ENCODE measurements around the gene ZMAT2.
"Not testable (repeated sequence)": the region's sequence is repeated elsewhere in the genome, so short reads cannot be mapped to it uniquely, and the experiment has no call there.

Gene ZMAT2, protein sequence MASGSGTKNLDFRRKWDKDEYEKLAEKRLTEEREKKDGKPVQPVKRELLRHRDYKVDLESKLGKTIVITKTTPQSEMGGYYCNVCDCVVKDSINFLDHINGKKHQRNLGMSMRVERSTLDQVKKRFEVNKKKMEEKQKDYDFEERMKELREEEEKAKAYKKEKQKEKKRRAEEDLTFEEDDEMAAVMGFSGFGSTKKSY

DNA sequence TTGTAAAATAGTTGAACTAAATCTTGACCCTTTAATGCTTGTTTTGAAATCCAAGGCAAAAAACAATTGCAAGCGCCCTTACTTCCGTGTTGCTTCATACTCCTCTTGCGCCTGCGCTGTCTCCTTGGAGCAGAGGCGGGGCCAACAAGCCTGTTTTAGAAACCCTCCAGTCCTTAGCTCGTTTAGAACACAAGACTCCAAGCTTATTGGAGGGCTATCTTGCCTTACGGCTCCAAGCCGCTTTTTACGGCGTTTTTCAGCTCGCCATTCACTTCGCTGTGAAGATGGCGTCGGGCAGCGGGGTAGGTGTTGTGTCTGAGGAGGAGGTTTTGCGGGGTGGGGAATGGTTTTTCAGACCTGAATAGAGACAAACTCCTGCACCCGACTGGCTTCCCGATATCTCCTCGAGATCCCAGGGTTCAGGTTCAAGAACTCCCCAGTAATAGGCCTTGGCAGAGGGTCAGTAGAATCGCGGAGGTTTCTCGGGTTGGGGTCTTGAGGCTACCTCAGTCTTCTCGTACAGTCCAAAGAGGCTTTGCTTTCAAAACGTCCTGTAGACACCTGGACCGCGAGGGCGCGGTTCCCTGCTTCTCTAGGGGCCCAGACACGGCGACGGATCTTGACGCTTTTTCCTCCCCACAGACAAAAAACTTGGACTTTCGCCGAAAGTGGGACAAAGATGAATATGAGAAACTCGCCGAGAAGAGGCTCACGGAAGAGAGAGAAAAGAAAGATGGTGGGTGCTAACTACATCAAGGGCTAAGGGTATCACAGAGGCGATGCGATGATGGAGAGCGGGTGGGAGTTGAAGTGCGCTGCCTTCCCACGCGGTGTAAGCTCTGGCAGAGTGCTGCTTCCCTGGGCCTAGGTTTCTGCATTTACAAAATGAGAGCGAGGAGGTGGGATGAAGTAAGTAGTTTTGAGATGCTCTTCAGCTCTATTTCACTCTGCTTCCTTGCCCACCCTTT is at the start of gene ZMAT2:
TSS of gene ZMAT2 (plus strand) at position 271 of the 968 bp plus-strand sequence. CDS start at position 285, 14 bp downstream.
- DNase-seq: peak; percentile 79

DNA sequence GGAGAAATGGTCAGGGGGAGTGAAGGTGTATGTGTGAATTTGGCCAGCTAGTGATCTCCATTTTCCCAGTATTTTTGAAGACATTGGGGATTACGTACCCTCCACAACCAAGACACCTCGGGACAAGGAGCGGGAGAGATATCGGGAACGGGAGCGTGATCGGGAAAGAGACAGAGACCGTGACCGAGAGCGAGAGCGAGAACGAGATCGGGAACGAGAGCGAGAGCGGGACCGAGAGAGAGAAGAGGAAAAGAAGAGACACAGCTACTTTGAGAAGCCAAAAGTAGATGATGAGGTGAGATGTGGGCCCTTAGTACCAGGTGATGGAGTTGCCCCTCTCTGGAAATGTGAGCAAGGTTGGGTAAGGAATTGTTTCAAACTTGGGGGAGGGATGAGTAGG is 41.4 kb upstream of the ZMAT2 start:
- no peak for DNase-seq

DNA sequence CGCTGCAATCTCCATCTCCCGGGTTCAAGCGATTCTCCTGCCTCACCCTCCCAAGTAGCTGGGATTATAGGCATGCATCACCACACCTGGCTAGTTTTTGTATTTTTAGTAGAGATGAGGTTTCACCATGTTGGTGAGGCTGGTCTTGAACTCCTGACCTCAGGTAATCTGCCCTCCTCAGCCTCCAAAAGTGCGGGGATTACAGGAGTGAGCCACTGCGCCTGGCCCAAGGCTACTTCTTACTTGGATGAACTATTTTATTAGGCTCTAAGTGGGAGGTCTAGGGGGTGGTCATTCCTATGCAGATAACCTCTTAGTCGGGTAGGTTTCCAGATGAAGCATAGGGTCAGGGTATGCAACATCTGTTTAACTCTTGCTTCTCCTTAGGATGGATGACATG is 39.9 kb upstream of the ZMAT2 start:
- not testable (repeated sequence) for DNase-seq

DNA sequence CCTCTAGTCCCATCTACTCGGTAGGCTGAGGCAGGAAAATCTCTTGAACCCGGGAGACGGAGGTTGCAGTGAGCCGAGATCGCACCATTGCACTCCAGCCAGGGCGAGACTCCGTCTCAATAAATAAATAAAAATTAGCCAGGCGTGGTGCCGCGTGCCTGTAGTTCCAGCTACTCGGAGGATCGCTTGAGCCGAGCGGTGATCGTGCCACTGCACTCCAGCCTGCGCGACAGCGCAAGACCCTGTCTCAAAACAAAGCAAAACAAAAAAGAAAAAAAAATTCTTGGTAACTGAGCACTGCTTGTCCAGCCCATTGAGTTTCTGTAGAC is 36.3 kb upstream of the ZMAT2 start:
- DNase-seq: no peak

DNA sequence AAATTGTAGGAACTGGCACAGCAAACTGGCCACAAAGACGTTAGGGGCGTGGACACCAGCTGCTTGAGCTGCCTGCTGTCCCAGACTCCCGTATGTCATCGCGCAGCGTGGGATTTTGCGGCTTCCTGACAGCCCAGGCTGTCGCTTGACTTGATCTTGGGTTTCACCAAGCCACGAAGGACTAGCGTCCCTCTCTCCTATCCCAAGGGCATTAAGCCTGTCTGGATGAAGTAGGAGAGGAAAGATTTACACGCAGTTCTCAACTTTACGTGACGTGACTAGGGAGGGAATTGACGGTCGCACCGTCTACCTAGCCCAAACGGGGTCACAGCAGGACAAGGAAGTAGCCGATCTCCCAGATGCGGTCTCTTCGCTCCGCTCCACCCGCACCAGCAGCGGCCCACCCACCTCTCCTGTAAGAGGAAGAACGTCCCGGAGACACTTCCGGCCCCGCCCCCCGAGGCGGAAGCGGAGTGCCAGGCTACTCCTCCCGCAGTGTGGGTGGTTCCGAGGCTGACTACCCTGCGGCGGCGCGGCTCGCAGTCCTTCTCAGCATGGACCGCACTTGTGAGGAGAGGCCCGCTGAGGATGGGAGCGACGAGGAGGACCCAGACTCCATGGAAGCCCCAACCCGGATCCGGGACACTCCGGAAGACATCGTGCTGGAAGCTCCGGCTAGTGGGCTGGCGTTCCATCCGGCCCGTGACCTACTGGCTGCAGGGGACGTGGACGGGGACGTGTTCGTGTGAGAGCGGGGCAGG is 35.7 kb upstream of the ZMAT2 start, which contains the start of gene WDR55:
TSS of gene WDR55 (plus strand) at position 546 of the 761 bp plus-strand sequence. CDS start at position 555, 9 bp downstream.
- peak; percentile 89 for DNase-seq

DNA sequence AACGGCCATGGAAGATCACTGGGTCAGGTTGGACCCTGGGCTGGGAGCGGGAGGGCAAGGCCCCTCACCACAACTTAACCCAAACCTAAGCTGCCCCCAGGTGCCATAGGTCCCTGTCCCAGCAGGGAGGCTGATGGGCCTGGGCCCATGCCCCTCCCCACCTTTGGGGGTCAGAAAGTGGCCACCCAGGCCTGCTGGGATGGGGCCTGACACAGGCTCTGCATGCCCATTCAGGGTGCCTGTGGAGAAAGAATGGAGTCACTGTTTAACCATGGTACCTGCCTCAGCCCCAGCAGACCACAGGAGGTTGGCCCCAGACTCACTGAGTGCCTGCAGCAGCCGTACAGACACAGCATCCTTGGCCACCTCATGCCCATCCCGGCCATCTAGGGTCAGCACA is 29.2 kb upstream of the ZMAT2 start:
- not testable (repeated sequence) for DNase-seq

DNA sequence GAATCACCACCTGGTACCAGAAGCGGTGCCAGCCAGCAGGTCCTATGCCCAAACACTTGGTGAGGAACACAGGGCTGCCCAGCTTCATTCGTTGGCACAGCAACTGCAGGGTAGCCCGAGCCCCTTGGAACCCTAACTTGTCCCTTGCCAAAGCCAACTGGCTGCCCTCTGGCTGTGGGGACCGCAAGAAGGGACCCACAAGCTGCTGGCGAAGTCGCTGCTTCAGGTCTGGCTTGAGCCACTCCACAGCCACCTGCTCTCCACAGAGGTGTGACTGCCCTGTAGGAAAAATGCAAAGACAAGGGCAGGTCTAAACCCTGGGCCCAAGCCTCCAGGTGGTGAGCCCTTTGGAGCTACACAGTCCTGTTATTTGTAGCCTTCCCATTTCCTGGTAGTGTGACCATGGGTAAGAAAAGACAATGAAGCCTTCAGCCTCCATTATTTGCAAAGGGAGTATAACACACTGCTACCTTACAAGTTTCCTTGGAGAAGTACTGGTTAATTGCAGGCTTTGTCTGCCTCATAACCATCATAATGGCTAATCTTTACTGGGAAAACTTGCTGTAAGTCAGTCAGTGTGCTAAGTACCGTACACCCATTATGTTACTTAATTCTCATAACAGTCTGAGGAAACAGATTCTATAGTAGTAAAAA is 28.6 kb upstream of the ZMAT2 start:
- no peak for DNase-seq

DNA sequence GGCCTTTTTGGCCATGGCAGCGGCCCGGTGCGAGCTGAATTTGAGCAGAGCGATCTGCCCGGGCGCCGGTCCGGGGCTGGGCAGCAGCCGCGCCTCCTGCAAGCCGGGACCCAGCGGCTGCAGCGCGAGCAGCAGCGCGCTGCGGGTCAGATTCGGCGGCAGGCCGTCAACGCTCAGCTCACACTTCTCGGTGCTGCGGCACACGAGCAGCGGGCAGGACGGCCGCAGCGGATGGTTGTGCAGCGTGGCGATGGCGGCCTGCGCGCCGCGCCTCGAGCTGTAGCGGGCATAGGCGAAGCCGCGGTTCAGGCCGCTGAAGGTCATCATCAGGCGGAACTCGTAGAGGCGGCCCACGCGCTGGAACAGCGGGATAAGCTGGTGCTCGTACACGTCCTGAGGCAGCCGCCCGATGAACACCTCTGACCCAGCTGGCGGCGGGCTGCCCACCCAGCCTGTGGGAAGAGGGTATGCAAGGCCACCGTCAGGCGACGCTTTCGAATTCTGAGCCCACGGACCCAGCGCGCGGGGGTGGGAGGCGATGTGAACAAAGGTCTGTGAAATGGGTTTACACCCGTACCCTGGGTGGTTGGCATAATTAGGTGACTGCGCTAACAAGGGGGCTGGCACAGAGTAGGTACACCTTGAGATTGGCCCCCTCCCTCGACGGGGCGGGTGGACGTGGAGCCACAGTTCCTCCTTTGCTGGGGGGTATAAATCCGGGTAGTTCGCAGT is 27.6 kb upstream of the ZMAT2 start:
- DNase-seq: no peak

DNA sequence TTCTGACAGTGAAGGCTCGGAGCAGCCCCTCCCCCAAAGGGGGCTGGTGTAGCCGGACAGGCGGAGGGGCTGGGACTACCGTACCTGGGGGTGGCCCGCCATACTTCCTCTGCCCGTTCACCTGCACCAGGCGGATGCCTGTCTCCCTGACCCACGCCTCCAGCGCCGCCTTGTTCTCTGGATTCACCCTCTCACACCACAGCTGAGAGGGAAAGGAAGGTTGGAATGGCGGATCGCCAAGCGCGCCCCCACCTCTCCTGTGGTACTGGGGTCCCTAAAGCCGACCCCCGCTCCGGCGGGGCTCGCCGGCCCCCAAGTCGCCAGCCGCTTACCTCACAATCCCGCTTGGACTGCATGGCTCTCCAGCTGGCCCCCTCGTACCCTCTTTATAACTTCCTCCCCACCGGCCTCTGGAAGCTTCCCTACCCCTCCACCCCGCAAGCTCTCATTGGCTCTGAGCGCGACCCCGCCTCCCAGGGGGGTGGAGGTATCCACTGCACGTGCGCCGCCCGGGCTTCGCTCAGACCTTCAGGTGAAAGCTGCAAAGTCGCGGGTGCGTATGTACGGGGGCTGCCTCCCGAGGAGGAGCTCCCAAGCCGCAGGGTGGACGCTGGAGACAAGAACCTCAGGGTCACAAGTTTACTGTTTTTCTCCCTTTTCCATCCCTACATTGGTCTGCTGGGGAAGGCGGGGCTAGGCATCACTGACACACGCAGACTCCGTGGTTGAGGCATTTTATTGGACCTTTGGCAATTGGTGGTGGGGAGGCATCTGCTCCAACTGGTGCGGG is 26.9 kb upstream of the ZMAT2 start, which contains the start of gene DND1:
TSS of gene DND1 (minus strand) at position 390 of the 790 bp plus-strand sequence. CDS start at position 356, 34 bp downstream.
- no peak for DNase-seq

DNA sequence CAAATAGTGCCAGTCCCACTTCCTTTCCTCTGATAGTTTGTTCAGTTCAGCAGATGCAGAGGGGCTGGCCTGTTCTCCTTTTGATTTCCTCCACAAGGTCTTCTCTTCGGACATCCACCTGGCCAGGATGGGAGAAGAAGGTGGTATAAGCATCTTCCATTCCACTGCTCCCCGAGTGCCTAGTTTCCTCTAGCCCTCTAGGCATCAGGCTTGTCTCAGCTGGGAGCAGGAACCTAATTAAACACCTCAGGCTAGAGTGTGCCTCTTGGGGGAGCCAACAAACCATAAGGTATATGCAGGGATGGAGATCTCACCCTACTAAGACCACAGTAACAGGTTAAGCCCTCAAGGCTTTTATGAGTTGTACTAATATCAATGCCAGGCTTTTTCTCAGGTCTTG is 26.0 kb upstream of the ZMAT2 start:
- no peak for DNase-seq

DNA sequence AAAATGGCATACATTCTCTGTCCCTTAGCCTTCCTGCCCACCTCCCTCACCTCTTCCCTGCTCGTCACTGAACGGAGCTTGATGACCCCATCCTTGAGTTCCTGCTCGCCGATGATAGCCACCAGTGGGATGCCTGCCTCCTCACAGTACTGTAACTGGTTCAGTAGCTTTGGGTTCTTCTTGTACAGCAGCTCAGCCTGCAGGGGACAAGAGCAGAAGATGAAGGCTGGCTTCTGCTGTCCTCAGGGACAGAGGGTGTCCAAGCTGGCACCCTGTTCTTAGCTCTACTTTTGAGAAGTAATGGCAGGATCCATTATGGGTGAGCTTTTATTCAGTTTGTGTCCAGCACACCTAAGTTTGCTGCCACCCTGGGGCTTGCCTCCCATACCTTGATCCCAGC is 25.6 kb upstream of the ZMAT2 start:
- no peak for DNase-seq

DNA sequence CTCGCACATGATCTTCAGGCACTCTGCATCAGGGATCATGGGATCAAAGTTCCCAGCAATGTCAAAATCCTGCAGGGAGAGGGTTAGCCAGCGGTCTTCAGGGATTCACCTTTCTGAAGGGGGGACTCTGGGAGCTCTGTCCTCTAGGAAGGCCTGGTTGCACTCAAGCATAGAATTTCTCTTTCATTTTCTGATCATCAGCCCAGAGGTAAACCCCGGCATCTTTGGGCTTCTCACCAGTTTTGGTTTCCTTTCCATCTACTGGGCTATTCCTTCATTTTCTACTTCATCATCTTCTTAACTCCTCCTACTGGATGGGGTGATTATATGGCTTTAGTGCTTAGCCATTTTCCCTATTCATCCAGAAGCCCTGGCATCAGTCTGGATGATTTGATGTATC is 22.3 kb upstream of the ZMAT2 start:
- no peak for DNase-seq

DNA sequence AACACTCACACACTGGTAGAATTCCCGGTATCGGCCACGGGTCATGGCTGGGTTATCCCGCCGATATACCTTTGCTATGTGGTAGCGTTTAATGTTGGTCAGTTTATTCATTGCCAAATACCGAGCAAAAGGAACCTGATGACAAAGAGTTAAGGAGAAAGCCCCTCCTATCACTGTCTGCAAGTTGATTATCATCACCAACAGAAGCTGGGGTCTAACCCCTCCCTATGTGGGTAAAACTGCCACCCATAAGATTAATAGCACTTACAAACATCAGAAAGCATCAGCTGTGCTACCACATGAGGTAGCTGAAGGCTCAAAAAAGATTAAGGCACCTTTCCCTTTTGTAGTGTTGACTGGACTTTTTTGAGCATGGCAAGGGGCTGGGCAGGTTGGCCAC is 21.3 kb upstream of the ZMAT2 start:
- no peak for DNase-seq

DNA sequence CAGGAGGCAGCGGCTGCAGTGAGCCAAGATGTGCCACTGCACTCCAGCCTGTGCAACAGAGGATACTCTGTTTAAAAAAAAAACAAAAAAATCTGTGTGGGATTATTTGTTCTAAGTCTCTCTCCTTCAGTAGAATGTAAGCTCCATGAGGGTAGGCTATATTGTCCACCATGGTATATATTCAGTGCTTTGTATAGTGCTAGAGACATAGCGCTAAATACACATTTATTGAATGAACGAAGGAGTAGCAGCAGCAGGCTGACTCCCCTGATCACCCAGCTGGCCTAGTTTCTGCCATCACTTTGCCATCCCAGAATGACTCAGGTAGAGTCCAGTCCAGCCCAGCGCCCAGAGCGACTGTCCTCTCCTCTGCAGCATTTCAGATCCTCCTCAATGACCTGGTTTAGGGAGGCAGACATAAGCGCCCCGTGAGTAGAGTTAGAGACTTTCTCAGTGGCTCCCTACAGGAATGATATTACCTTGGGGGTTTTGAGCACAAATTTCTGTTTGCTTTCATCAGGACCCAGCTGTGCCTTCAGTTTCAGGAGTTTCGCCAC is 9.8 kb upstream of the ZMAT2 start:
- no peak for DNase-seq

DNA sequence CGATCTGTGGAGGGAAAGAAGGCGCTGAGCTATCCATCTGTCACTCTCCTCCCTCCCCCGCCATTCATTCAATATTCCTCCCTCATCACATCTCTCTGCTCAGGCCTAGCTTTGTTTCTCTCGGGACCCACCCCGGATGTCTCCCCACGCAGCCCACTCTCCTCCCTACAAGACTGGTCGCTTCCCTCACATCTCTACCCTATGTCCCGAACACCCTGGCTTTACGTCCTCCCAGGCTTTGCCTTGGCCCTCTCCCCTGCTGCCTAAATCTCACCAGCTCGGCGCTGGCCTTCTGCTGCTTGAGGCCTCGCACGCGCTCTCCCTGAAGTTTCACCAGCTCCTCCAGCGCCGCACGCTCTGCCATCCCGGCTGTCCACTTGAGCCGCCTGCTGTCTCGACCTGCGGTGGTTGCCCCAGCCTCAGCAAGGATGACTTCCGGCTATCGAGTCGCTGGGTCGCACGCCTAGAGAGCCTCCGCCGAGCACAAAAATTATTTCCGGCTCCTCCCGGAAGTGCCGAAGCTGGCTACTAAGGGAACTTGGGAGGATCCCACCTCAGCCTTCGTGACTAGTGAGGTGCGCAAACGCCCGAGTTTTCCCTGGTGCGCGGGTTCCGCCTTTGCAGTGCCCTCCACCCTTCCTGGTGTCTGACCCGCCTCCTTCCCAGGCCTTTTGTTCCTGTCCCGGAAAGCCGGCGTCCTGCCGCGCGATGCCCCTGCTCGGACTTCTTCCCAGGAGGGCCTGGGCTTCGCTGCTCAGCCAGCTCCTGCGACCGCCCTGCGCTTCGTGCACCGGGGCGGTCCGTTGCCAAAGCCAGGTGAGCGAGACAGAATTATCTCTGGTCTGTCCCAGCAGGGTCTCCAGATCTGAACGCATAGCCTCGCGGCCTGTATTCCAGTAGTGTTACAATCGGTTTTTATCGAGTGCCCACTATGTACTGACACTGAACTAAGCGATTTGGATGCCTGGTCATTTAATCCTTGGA is 9.0 kb upstream of the ZMAT2 start, which contains the start of the genes HARS1 and HARS2:
TSS of gene HARS1 (minus strand) at position 430 of the 984 bp plus-strand sequence. CDS start at position 364, 66 bp downstream.
TSS of gene HARS2 (plus strand) at position 515 of the 984 bp plus-strand sequence. CDS start at position 709, 194 bp downstream.
- peak; percentile 92 for DNase-seq

DNA sequence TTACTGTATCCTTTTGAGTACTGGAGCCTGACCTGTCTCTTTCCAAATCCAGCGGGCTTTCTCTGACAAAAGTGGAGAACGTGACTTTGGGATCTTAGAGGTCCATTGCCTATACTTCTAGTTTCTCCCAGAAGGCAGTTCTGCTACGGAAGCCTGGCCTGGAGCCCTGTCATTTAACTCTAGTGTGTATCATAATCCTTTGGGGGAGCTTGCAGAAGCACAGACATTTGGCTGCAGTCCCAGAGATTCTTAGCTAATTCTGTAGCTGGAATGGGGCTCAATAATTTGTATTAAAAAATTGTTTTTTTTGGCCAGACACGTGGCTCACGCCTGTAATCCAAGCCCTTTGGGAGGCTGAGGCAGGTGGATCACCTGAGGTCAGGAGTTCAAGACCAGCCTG is 6.0 kb upstream of the ZMAT2 start:
- DNase-seq: no peak

DNA sequence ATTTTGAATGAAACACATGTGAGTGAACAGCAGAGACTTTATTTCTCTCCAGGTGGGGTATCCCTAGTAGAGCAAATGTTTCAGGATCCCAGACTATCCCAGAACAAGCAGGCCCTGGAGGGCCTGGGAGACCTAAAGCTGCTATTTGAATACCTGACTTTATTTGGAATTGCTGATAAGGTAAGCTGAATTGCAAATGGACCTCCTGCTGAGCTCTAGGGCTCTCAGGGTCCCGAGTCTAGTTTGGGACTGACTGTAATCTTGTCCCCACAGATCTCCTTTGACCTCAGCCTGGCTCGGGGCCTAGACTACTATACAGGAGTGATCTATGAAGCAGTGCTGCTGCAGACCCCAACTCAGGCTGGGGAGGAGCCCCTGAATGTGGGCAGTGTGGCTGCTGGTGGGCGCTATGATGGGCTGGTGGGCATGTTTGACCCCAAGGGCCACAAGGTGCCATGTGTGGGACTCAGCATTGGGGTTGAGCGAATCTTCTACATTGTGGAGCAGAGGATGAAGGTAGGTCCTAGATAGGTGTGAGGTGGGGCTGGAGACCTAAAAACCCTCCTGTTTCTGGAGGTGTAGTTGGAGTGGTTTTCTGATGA is 3.3 kb upstream of the ZMAT2 start:
- DNase-seq: no peak

DNA sequence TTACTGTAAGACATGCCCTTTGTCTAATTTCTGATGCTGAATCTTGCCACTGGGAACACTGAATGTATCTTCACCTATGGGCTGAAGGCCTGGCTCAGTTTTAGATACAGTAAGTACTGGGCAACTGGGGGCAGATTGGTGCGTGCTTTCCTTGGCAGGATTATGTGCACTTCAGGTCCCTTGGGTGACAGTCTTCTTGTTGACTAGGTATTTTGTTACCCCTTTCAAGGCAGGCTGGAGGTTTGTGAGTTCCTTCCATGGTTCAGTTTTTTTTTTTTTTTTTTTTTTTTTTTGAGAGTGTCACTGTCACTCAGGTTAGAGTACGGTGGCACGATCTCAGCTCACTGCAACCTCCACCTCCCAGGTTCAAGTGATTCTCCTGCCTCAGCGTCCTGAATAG is 7.6 kb downstream of the ZMAT2 start:
- DNase-seq: no peak

DNA sequence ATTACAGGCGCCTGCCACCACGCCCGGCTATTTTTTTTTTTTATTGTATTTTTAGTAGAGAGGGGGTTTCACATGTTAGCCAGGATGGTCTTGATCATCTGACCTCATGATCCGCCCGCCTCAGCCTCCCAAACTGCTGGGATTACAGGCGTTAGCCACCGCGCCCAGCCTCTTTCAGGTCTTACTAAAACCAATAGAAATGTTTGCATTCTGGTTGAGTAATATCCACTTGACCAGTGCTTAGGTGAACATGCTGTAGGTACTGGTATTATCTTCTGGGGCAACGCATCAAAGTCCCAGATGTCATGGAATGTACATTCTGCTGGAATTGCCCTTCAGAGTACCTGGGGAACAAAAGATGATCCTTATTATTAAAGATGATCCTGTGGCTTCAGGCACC is 8.5 kb downstream of the ZMAT2 start:
- not testable (repeated sequence) for DNase-seq
